Upper lobe of left lung (tissue), 6 donors: ENCODE results near the gene TNFSF12. TPM values are rescaled to one million over a fixed set of nuclear protein-coding genes. Genes with fewer than 3 reads are reported as not detected.

Source experiments
- ATAC-seq, 2 donors: fragments of 200-7000 bp; cut with Tn5 transposase; one replicate each; pipeline ENCODE4 v1.9.1; 2022; ENCODE audit warnings: mild to moderate bottlenecking in 2 of 2, moderate library complexity in 2 of 2; ENCODE audit not compliant: low FRiP score in 2 of 2
- DNase-seq, 2 donors: peaks; one replicate each; pipeline ENCODE4 v3.0.0-alpha.2; 2019 to 2020
- H3K27ac ChIP-seq, 4 donors: fragments of 200-600 bp; sonication (generic); one replicate each; pipeline ENCODE4 v1.5.1; 2016 to 2019
- H3K27me3 ChIP-seq, 4 donors: fragments of 200-600 bp; sonication (generic); one replicate each; pipeline ENCODE4 v1.5.1; 2017 to 2019
- H3K36me3 ChIP-seq, 4 donors: fragments of 200-600 bp; sonication (generic); one replicate each; pipeline ENCODE4 v1.5.1; 2016 to 2019
- H3K4me1 ChIP-seq, 4 donors: fragments of 200-600 bp; sonication (generic); one replicate each; pipeline ENCODE4 v1.5.1; 2018 to 2019
- H3K4me3 ChIP-seq, 4 donors: fragments of 200-600 bp; sonication (generic); one replicate each; pipeline ENCODE4 v1.5.1; 2017 to 2019; ENCODE audit warnings: mild to moderate bottlenecking in 2 of 4, moderate library complexity in 1 of 4
- H3K9me3 ChIP-seq, 4 donors: fragments of 200-600 bp; sonication (generic); one replicate each; pipeline ENCODE4 v1.5.1; 2018 to 2019
- EP300 ChIP-seq, 4 donors: sonication (generic); formaldehyde crosslinking; IDR thresholded peaks; one replicate each; pipeline ENCODE4 v1.5.1; 2017; ENCODE audit warnings: antibody characterized with exemption in 4 of 4, control low read depth in 2 of 4
- POLR2A ChIP-seq, 4 donors: fragments of 450-650 bp; IDR thresholded peaks; one replicate each; pipeline ENCODE4 v1.5.1; 2016 to 2017; ENCODE audit warnings: antibody characterized with exemption in 4 of 4, mild to moderate bottlenecking in 2 of 4
- POLR2AphosphoS5 ChIP-seq, 2 donors: sonication (generic); formaldehyde crosslinking; IDR thresholded peaks; one replicate each; pipeline ENCODE4 v1.5.1; 2017; ENCODE audit warnings: antibody characterized with exemption in 2 of 2
- WGBS, 2 donors: methylation state at CpG; one replicate each; pipeline ENCODE4 v1.1.5; 2017 to 2018; 5-methylcytosine and 5-hydroxymethylcytosine counted together
- total RNA-seq, 6 donors: library from RNA; depleted of rRNA in 4 of 6; stranded (reverse); fragments of >200 nt in 4 of 6; gene quantifications; one replicate each; pipeline versions ENCODE4 v1.1.0 to v1.2.1, GENCODE V29; 2016 to 2021
- TF ChIP-seq, protein P1 (sequence below), 6 experiments: fragments of 450-650 bp in 4 of 6; fragments of 200-600 bp in 2 of 6; sonication (generic) in 2 of 6; IDR thresholded peaks; one replicate each; pipeline ENCODE4 v1.5.1; 2016 to 2019; ENCODE audit warnings: antibody characterized with exemption in 6 of 6
- donor health status: DM: no; HTN: no; CAD: no; lungs with moderate emphysema.
- donor health status: DM: no; HTN: yes; CAD: no; lungs with severe emphysema.

Gene TNFSF12
- total RNA-seq, 6 donors from 2014 or later = 32.3 to 158 (median 73.2) TPM

DNA sequence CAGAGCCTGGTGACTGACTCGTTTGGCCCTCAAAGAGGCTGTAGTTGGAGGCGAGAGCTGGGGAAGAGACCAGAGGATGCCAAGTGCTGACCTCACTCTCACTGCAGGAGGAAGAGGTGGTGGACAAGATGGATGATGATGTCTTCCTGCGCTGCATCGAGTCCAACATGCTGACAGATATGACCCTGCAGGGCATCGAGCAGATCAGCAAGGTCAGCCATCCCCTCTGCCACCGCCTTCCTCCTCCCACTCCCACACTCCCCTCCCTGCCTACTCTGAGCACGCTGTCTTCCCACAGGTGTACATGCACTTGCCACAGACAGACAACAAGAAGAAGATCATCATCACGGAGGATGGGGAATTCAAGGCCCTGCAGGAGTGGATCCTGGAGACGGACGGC lies 37.8 kb upstream of the TNFSF12 start:
- ATAC-seq (peak; percentile 11 to 34), DNase-seq (no peak)
- no peaks in the 10 kb centered on the region for H3K27me3 ChIP-seq
- peaks cover 52 to 86% (median 80%) of the 10 kb centered on the region in 4 donors for H3K36me3 ChIP-seq
- TF ChIP-seq POLR2AphosphoS5 (IDR thresholded peaks at IDR 0.05) (no peak), EP300 (IDR thresholded peaks at IDR 0.05) (no peak), POLR2A (IDR thresholded peaks at IDR 0.05) (no peak)
- TF ChIP-seq, protein P1, sequence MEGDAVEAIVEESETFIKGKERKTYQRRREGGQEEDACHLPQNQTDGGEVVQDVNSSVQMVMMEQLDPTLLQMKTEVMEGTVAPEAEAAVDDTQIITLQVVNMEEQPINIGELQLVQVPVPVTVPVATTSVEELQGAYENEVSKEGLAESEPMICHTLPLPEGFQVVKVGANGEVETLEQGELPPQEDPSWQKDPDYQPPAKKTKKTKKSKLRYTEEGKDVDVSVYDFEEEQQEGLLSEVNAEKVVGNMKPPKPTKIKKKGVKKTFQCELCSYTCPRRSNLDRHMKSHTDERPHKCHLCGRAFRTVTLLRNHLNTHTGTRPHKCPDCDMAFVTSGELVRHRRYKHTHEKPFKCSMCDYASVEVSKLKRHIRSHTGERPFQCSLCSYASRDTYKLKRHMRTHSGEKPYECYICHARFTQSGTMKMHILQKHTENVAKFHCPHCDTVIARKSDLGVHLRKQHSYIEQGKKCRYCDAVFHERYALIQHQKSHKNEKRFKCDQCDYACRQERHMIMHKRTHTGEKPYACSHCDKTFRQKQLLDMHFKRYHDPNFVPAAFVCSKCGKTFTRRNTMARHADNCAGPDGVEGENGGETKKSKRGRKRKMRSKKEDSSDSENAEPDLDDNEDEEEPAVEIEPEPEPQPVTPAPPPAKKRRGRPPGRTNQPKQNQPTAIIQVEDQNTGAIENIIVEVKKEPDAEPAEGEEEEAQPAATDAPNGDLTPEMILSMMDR (IDR thresholded peaks at IDR 0.05) = no peak
- 83% methylated on average over 10 of the region's 10 CpGs for WGBS, 2 donors
- H3K27ac ChIP-seq = no peak overlapping the region
- no peak overlapping the region for H3K4me3 ChIP-seq
- no peaks in the 10 kb centered on the region for H3K9me3 ChIP-seq
- peaks cover 3 to 10% (median 9%) of the 10 kb centered on the region in 4 donors for H3K4me1 ChIP-seq

DNA sequence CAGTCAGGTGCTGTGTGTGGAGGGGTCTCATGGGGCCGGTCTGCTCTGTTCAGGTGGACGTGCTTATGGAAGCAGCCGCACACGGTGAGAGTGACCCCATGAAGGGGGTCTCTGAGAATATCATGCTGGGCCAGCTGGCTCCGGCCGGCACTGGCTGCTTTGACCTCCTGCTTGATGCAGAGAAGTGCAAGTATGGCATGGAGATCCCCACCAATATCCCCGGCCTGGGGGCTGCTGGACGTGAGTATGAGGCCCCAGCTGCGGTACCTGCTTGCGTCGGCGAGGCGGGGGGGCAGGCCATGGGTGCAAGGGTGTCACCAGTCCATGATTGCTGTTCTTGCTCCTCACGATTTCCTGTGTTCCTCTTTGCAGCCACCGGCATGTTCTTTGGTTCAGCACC lies 36.8 kb upstream of the TNFSF12 start:
- TF ChIP-seq POLR2A (IDR thresholded peaks at IDR 0.05) (no peak), POLR2AphosphoS5 (IDR thresholded peaks at IDR 0.05) (no peak), EP300 (IDR thresholded peaks at IDR 0.05) (no peak)
- TF ChIP-seq, protein P1 (IDR thresholded peaks at IDR 0.05) = no peak
- peaks cover 3 to 15% (median 10%) of the 10 kb centered on the region in 4 donors for H3K4me1 ChIP-seq
- H3K27me3 ChIP-seq = no peaks in the 10 kb centered on the region
- H3K36me3 ChIP-seq = peaks cover 44 to 76% (median 71%) of the 10 kb centered on the region in 4 donors
- DNase-seq = peak in 1 of 2 donors; percentile 71
- no peaks in the 10 kb centered on the region for H3K9me3 ChIP-seq
- no peak overlapping the region for H3K27ac ChIP-seq
- ATAC-seq = no peak
- no peak overlapping the region for H3K4me3 ChIP-seq
- WGBS, 2 donors = 95 to 96% methylated on average over 13 to 15 of the region's 15 CpGs

DNA sequence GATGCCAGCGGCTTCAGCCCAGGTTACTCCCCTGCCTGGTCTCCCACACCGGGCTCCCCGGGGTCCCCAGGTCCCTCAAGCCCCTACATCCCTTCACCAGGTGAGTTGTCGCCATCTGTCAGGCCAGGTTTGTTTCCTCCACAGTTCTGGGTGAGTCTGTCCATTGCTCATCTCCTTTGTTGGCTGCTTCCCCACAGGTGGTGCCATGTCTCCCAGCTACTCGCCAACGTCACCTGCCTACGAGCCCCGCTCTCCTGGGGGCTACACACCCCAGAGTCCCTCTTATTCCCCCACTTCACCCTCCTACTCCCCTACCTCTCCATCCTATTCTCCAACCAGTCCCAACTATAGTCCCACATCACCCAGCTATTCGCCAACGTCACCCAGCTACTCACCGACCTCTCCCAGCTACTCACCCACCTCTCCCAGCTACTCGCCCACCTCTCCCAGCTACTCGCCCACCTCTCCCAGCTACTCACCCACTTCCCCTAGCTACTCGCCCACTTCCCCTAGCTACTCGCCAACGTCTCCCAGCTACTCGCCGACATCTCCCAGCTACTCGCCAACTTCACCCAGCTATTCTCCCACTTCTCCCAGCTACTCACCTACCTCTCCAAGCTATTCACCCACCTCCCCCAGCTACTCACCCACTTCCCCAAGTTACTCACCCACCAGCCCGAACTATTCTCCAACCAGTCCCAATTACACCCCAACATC lies 35.9 kb upstream of the TNFSF12 start:
- Histone ChIP-seq H3K36me3 (peaks cover 44 to 67% (median 63%) of the 10 kb centered on the region in 4 donors), H3K9me3 (no peaks in the 10 kb centered on the region), H3K27me3 (no peaks in the 10 kb centered on the region), H3K4me3 (no peak overlapping the region), H3K4me1 (peaks cover 3 to 15% (median 10%) of the 10 kb centered on the region in 4 donors), H3K27ac (no peak overlapping the region)
- WGBS, 2 donors = 81 to 83% methylated on average over 19 to 20 of the region's 20 CpGs
- no peak for DNase-seq
- TF ChIP-seq, protein P1 (IDR thresholded peaks at IDR 0.05) = no peak
- TF ChIP-seq POLR2A (IDR thresholded peaks at IDR 0.05) (no peak), EP300 (IDR thresholded peaks at IDR 0.05) (no peak), POLR2AphosphoS5 (IDR thresholded peaks at IDR 0.05) (no peak)
- ATAC-seq = no peak

DNA sequence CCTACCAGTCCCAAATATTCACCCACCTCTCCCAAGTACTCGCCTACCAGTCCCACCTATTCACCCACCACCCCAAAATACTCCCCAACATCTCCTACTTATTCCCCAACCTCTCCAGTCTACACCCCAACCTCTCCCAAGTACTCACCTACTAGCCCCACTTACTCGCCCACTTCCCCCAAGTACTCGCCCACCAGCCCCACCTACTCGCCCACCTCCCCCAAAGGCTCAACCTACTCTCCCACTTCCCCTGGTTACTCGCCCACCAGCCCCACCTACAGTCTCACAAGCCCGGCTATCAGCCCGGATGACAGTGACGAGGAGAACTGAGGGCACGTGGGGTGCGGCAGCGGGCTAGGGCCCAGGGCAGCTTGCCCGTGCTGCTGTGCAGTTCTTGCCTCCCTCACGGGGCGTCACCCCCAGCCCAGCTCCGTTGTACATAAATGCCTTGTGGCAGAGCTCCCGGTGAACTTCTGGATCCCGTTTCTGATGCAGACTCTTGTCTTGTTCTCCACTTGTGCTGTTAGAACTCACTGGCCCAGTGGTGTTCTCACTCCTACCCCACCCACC lies 34.9 kb upstream of the TNFSF12 start:
- TF ChIP-seq POLR2A (IDR thresholded peaks at IDR 0.05) (no peak), POLR2AphosphoS5 (IDR thresholded peaks at IDR 0.05) (no peak)
- DNase-seq (peak in 1 of 2 donors; percentile 65), ATAC-seq (peak in 1 of 2 donors; percentile 21)
- Histone ChIP-seq H3K27me3 (no peaks in the 10 kb centered on the region), H3K4me3 (no peak overlapping the region), H3K4me1 (peaks cover 3 to 15% (median 10%) of the 10 kb centered on the region in 4 donors), H3K36me3 (peaks cover 34 to 57% (median 53%) of the 10 kb centered on the region in 4 donors), H3K27ac (peak overlapping the region in 1 of 4 donors; percentile 7), H3K9me3 (no peaks in the 10 kb centered on the region)
- 81 to 83% methylated on average over 17 of the region's 17 CpGs for WGBS, 2 donors

DNA sequence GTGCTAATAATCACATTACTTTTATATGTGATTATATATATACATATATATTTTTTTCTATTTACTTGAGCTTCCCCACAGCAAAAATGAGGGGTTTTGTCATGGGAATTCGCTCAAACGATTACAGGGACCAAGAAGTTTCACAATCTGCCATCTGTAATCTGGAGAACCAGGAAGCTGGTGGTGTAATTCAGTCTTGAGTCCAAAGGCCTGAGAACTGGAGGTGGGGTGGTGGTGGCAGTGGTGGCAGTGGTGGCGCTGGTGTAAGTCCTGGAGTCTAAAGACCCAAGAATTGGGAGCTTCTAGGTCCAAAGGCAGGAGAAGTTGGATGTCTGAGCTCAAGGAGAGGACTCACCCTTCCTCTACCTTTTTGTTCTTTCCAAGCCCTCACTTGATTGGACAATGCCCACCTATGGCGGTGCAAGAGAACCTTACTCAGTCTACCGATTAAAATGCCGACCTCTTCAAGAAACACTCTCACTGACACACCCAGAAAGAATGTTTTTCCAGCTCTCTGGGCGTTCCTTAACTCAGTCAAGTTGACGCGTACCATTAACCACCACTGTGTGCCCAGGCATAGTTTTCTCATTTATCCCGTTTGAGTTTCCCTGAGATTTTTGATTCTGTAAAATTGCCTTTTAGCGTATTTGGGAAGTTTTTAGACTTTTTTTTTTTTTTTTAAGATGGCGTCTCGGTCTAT lies 32.8 kb upstream of the TNFSF12 start:
- peaks cover 3 to 15% (median 10%) of the 10 kb centered on the region in 4 donors for H3K4me1 ChIP-seq
- peak in 1 of 2 donors; percentile 38 for ATAC-seq
- H3K27ac ChIP-seq = peak overlapping the region in 3 of 4 donors; percentile 23 to 51 (median 40)
- peak in 1 of 4 donors; percentile 14 for TF ChIP-seq POLR2A (IDR thresholded peaks at IDR 0.05)
- no peak for TF ChIP-seq EP300 (IDR thresholded peaks at IDR 0.05)
- H3K9me3 ChIP-seq = no peaks in the 10 kb centered on the region
- peak in 1 of 2 donors; percentile 69 for DNase-seq
- WGBS, 2 donors = 83 to 87% methylated on average over 13 of the region's 13 CpGs
- no peak overlapping the region for H3K4me3 ChIP-seq
- peaks cover 22 to 36% (median 33%) of the 10 kb centered on the region in 4 donors for H3K36me3 ChIP-seq
- no peaks in the 10 kb centered on the region for H3K27me3 ChIP-seq
